H1 (cell line): ENCODE data around the gene TMEM161A. TPM values are rescaled to one million over a fixed set of nuclear protein-coding genes. Genes with fewer than 3 reads are reported as not detected.

Experiments
- CTCF ChIA-PET: fragments of 300-600 bp; sonication (Branson Sonifier 250); formaldehyde crosslinking; loops from one replicate; lab custom pipeline; 2021; ENCODE audit not compliant: partially characterized antibody; lab: Charles Lee
- POLR2A ChIA-PET: fragments of 300-600 bp; sonication (Branson Sonifier 250); formaldehyde crosslinking; loops from one replicate; lab custom pipeline; 2021; ENCODE audit warnings: inconsistent platforms; ENCODE audit not compliant: partially characterized antibody; lab: Charles Lee
- DNase-seq, 2 experiments: peaks; one replicate each; pipeline versions ENCODE4 v3.0.0 to v3.0.0-alpha.2; 2010 to 2022; ENCODE audit warnings: low spot score in 2 of 2, low read depth in 1 of 2, mixed read lengths in 1 of 2
- FAIRE-seq: peaks from 2 replicates; lab custom pipeline; 2011; peaks lifted over from hg19 to GRCh38; lab: Jason Lieb, UNC
- H2AFZ ChIP-seq: 2 replicates; pipeline ENCODE4 v1.8.1; 2012; ENCODE audit warnings: low read length, inconsistent platforms
- H2AK5ac ChIP-seq: 2 replicates; pipeline ENCODE4 v1.6.1; 2013; ENCODE audit warnings: low read depth, low read length
- H2BK120ac ChIP-seq: replicated peaks from 2 replicates; pipeline ENCODE3; 2013; ENCODE audit warnings: low read depth, low read length, inconsistent platforms
- H2BK12ac ChIP-seq: 2 replicates; pipeline ENCODE4 v1.6.1; 2013; ENCODE audit warnings: low read depth, low read length
- H2BK15ac ChIP-seq: 2 replicates; pipeline ENCODE4 v1.6.1; 2013; ENCODE audit warnings: low read length
- H2BK20ac ChIP-seq: 2 replicates; pipeline ENCODE4 v1.6.1; 2013; ENCODE audit warnings: low read length
- H2BK5ac ChIP-seq: 2 replicates; pipeline ENCODE4 v1.6.1; 2013; ENCODE audit warnings: low read depth, low read length
- H3K14ac ChIP-seq: 2 replicates; pipeline ENCODE4 v1.6.1; 2013; ENCODE audit warnings: inconsistent platforms; ENCODE audit not compliant: insufficient read length
- H3K18ac ChIP-seq: 2 replicates; pipeline ENCODE4 v1.6.1; 2013; ENCODE audit warnings: low read length; ENCODE audit errors: extremely low read depth
- H3K23ac ChIP-seq: 2 replicates; pipeline ENCODE4 v1.6.1; 2013; ENCODE audit warnings: inconsistent platforms; ENCODE audit not compliant: insufficient read length
- H3K23me2 ChIP-seq: 2 replicates; pipeline ENCODE4 v1.6.1; 2013; ENCODE audit warnings: low read depth, low read length
- H3K27ac ChIP-seq: 2 replicates; pipeline ENCODE4 v1.6.1; 2011; ENCODE audit warnings: low read depth, low read length, inconsistent platforms
- H3K27me3 ChIP-seq, 4 experiments: replicated peaks in 1 of 4; 1 replicate in 1 of 4; 2 replicates in 3 of 4; pipeline versions ENCODE4 v1.6.1 to v1.8.1; 2011 to 2013; ENCODE audit warnings: low read length in 3 of 4, mild to moderate bottlenecking in 3 of 4, inconsistent platforms in 2 of 4, mixed read lengths in 2 of 4, moderate library complexity in 1 of 4; ENCODE audit not compliant: control insufficient read depth in 3 of 4, insufficient read depth in 3 of 4; ENCODE audit errors: extremely low read depth in 1 of 4
- H3K36me3 ChIP-seq, 4 experiments: 2 replicates each; pipeline versions ENCODE4 v1.6.1 to v1.8.1; 2011 to 2013; ENCODE audit warnings: mild to moderate bottlenecking in 4 of 4, low read length in 3 of 4, moderate library complexity in 2 of 4, control low read depth in 1 of 4, inconsistent platforms in 1 of 4; ENCODE audit not compliant: insufficient read depth in 4 of 4, control insufficient read depth in 2 of 4
- H3K4ac ChIP-seq: replicated peaks from 2 replicates; pipeline ENCODE3; 2013; ENCODE audit warnings: low read length, low read depth, mixed read lengths, inconsistent platforms; ENCODE audit not compliant: insufficient read length
- H3K4me1 ChIP-seq, 4 experiments: replicated peaks in 1 of 4; 1 replicate in 1 of 4; 2 replicates in 3 of 4; pipeline versions ENCODE4 v1.6.1 to v1.8.1; 2011 to 2013; ENCODE audit warnings: low read length in 3 of 4, inconsistent platforms in 2 of 4, mixed read lengths in 1 of 4; ENCODE audit not compliant: insufficient read depth in 4 of 4, control insufficient read depth in 3 of 4
- H3K4me2 ChIP-seq, 2 experiments: 2 replicates each; pipeline versions ENCODE4 v1.6.1 to v1.8.1; 2011 to 2013; ENCODE audit warnings: low read depth in 2 of 2, low read length in 2 of 2, control low read depth in 1 of 2, inconsistent platforms in 1 of 2, mild to moderate bottlenecking in 1 of 2; ENCODE audit not compliant: insufficient read depth in 1 of 2
- H3K4me3 ChIP-seq, 4 experiments: fragments of 200-600, 300-600 bp in 1 of 4; sonication (generic), shearing (Covaris generic), sonication (Bioruptor Twin) in 1 of 4; 2 replicates each; pipeline versions ENCODE4 v1.5.1 to v1.8.1; 2011 to 2016; ENCODE audit warnings: low read length in 4 of 4, low read depth in 3 of 4, control low read depth in 2 of 4, inconsistent platforms in 2 of 4, mild to moderate bottlenecking in 2 of 4, mixed read lengths in 1 of 4, moderate library complexity in 1 of 4; ENCODE audit not compliant: insufficient read depth in 2 of 4; ENCODE audit errors: extremely low read depth in 1 of 4
- H3K56ac ChIP-seq: replicated peaks from 2 replicates; pipeline ENCODE3; 2013; ENCODE audit warnings: low read depth, mild to moderate bottlenecking, mixed read lengths, low read length, inconsistent platforms; ENCODE audit not compliant: insufficient read length
- H3K79me1 ChIP-seq: 2 replicates; pipeline ENCODE4 v1.6.1; 2013; ENCODE audit warnings: low read depth, low read length, control low read depth
- H3K79me2 ChIP-seq, 2 experiments: 2 replicates each; pipeline versions ENCODE4 v1.6.1 to v1.8.1; 2012 to 2013; ENCODE audit warnings: low read length in 2 of 2, mild to moderate bottlenecking in 2 of 2, inconsistent platforms in 1 of 2; ENCODE audit not compliant: insufficient read depth in 2 of 2, control insufficient read depth in 1 of 2
- H3K9ac ChIP-seq, 4 experiments: replicated peaks in 1 of 4; 1 replicate in 1 of 4; 2 replicates in 3 of 4; pipeline versions ENCODE4 v1.6.1 to v1.8.1; 2011 to 2013; ENCODE audit warnings: low read depth in 3 of 4, low read length in 3 of 4, control low read depth in 2 of 4, mild to moderate bottlenecking in 2 of 4, moderate library complexity in 2 of 4, inconsistent platforms in 1 of 4; ENCODE audit errors: extremely low read depth in 1 of 4
- H3K9me3 ChIP-seq, 2 experiments: 2 replicates each; pipeline versions ENCODE4 v1.6.1 to v1.8.1; 2012 to 2013; ENCODE audit warnings: mild to moderate bottlenecking in 2 of 2, moderate library complexity in 2 of 2, control low read depth in 1 of 2, inconsistent platforms in 1 of 2, low read depth in 1 of 2, low read length in 1 of 2, mixed read lengths in 1 of 2; ENCODE audit not compliant: insufficient read depth in 2 of 2
- H4K20me1 ChIP-seq, 2 experiments: replicated peaks in 1 of 2; 2 replicates each; pipeline versions ENCODE3 to v1.8.1; 2011 to 2013; ENCODE audit warnings: inconsistent platforms in 2 of 2, low read length in 2 of 2, mild to moderate bottlenecking in 1 of 2; ENCODE audit not compliant: insufficient read depth in 2 of 2, control insufficient read depth in 1 of 2
- H4K5ac ChIP-seq: 2 replicates; pipeline ENCODE4 v1.6.1; 2013; ENCODE audit warnings: low read length, low read depth, mixed read lengths, inconsistent platforms; ENCODE audit not compliant: insufficient read length
- H4K8ac ChIP-seq: 2 replicates; pipeline ENCODE4 v1.8.0; 2013; ENCODE audit warnings: mild to moderate bottlenecking, moderate library complexity, low read length, inconsistent platforms; ENCODE audit not compliant: insufficient read depth; ENCODE audit errors: extremely low read depth
- H4K91ac ChIP-seq: replicated peaks from 2 replicates; pipeline ENCODE3; 2013; ENCODE audit warnings: low read length, mixed read lengths, inconsistent platforms; ENCODE audit not compliant: insufficient read length
- CBX8 ChIP-seq: fragments of 300-800, 300-1000 bp; sonication (generic); IDR thresholded peaks from 2 replicates; pipeline ENCODE4 v1.7.1; 2016; ENCODE audit warnings: low read depth, low read length, borderline replicate concordance
- CHD1 ChIP-seq: IDR thresholded peaks from 2 replicates; pipeline ENCODE4 v1.6.1; 2012; ENCODE audit warnings: low read depth, low read length, improper control_type of control experiment
- RXRA ChIP-seq: IDR thresholded peaks from 2 replicates; pipeline ENCODE4 v1.6.1; 2011; ENCODE audit warnings: low read depth, mild to moderate bottlenecking, low read length, moderate library complexity; ENCODE audit not compliant: insufficient read depth
- TAF1 ChIP-seq: IDR thresholded peaks from 2 replicates; pipeline ENCODE4 v1.6.1; 2011; ENCODE audit warnings: mild to moderate bottlenecking, low read depth, low read length
- WGBS, 2 experiments: shearing (Covaris generic) in 1 of 2; methylation state at CpG; one replicate each; pipeline versions ENCODE4 v1.1.6 to v1.1.7; 2013 to 2015; ENCODE audit warnings: low lambda C conversion rate in 2 of 2, mixed read lengths in 2 of 2, inconsistent platforms in 1 of 2, low coverage in 1 of 2, missing lambda C conversion rate in 1 of 2; ENCODE audit not compliant: insufficient replicate concordance in 2 of 2, insufficient coverage in 1 of 2, insufficient read length in 1 of 2; ENCODE audit errors: extremely low coverage in 1 of 2, missing lambda C conversion rate in 1 of 2; 5-methylcytosine and 5-hydroxymethylcytosine counted together
- polyA plus RNA-seq, 7 experiments: library from polyadenylated mRNA; depleted of rRNA in 3 of 7; stranded (reverse) in 5 of 7; unstranded in 2 of 7; fragments of >200 nt in 5 of 7; fragments of 200-250 nt in 2 of 7; gene quantifications; 1 replicate in 5 of 7; 2 replicates in 1 of 7; 4 replicates in 1 of 7; pipeline versions ENCODE4 v1.2.1 to v1.2.3, GENCODE V29; 2011 to 2013; ENCODE audit warnings: missing spikeins in 2 of 7, mixed read lengths in 2 of 7
- total RNA-seq: library from RNA; stranded (reverse); fragmentation: NEBNext Ultra II Directional; extraction: Animal tissue kit (Norgen Biotek cat#: 25700); gene quantifications from 2 replicates; pipeline ENCODE4 v1.2.1, GENCODE V29; 2021

The TMEM161A gene
- total and polyA plus RNA-seq, 2 of the 8 experiments (the other 6 are each of a cell fraction or from before 2014, with no cell fraction given), result 47.8 to 103 TPM

DNA sequence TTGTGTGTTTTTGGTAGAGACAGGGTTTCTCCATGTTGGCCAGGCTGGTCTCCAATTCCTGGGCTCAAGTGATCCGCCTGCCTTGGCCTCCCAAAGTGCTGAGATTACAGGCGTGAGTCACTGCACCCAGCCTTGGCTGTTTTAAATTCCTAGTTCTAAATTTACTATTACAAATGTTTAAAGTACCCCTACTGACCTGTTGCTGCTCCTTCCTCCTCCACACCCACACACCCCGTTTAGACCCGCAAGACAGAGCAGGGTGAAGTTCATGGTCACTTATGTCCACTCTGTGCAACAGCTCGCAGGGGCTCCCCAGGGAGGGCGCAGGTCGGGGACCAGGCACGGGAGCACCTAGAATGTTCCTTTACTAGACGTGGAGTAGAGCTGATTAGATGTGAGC, 28.7 kb downstream of the TMEM161A start:
- no peak for FAIRE-seq
- H3K14ac ChIP-seq, result no peak overlapping the region
- no peak overlapping the region for H3K27ac ChIP-seq
- CTCF ChIA-PET, result interaction anchor here (0.7 to 3.8 kb wide), 13 partner anchors 12 to 66 kb away, joined by 3 to 42 read pairs (median 4); no protein-coding TSS in a partner anchor
- no peak overlapping the region for H3K4me3 ChIP-seq
- no peak overlapping the region for H3K23ac ChIP-seq
- H3K27me3 ChIP-seq, result 0 out of 7 replicates have a peak, but pooled peaks cover 0 to 2% (median 0%) of the 10 kb centered on the region in 4 experiments
- H2BK15ac ChIP-seq, result no peak overlapping the region
- no peak overlapping the region for H3K56ac ChIP-seq
- H3K4ac ChIP-seq, result no peak overlapping the region
- no peak overlapping the region for H2BK120ac ChIP-seq
- H2AFZ ChIP-seq, result no peak overlapping the region
- POLR2A ChIA-PET, result interaction anchor here (0.8 to 1.0 kb wide), 2 partner anchors 20 to 50 kb away, joined by 4 to 5 read pairs; no protein-coding TSS in a partner anchor
- H3K23me2 ChIP-seq, result peaks cover 7% of the 10 kb centered on the region
- H3K9me3 ChIP-seq, result no peaks in the 10 kb centered on the region
- no peak overlapping the region for H2BK5ac ChIP-seq
- H3K79me1 ChIP-seq, result 0 out of 2 replicates have a peak, but pooled peaks cover 2% of the 10 kb centered on the region
- H2BK12ac ChIP-seq, result no peak overlapping the region
- peaks cover 0 to 4% of the 10 kb centered on the region in 2 experiments for H4K20me1 ChIP-seq
- TF ChIP-seq RXRA, result no peak
- TF ChIP-seq CHD1, result no peak
- no peak for TF ChIP-seq CBX8
- no peak for TF ChIP-seq TAF1
- no peak overlapping the region for H3K18ac ChIP-seq
- no peak overlapping the region for H2AK5ac ChIP-seq
- 86% methylated on average over 9 of the region's 9 CpGs; no CpG with 5 or more reads in 1 of the 2 experiments for WGBS, 2 experiments
- H3K4me2 ChIP-seq, result no peak overlapping the region; a peak in 1 of 4 replicates
- H3K79me2 ChIP-seq, result no peaks in the 10 kb centered on the region
- DNase-seq, result no peak
- no peak overlapping the region for H4K91ac ChIP-seq
- no peaks in the 10 kb centered on the region for H3K36me3 ChIP-seq
- H4K5ac ChIP-seq, result no peak overlapping the region
- no peak overlapping the region for H3K9ac ChIP-seq
- no peak overlapping the region for H4K8ac ChIP-seq
- peaks cover 3 to 13% (median 9%) of the 10 kb centered on the region in 4 experiments for H3K4me1 ChIP-seq
- no peak overlapping the region for H2BK20ac ChIP-seq
